Measurements from ENCODE around the gene FABP7. TPM values are rescaled to one million over a fixed set of nuclear protein-coding genes. Genes with fewer than 3 reads are reported as not detected.

FABP7 gene
- total and polyA plus RNA-seq, 2 of the 13 experiments (the other 11 are each of a cell fraction or from before 2014, with no cell fraction given) = not detected

DNA sequence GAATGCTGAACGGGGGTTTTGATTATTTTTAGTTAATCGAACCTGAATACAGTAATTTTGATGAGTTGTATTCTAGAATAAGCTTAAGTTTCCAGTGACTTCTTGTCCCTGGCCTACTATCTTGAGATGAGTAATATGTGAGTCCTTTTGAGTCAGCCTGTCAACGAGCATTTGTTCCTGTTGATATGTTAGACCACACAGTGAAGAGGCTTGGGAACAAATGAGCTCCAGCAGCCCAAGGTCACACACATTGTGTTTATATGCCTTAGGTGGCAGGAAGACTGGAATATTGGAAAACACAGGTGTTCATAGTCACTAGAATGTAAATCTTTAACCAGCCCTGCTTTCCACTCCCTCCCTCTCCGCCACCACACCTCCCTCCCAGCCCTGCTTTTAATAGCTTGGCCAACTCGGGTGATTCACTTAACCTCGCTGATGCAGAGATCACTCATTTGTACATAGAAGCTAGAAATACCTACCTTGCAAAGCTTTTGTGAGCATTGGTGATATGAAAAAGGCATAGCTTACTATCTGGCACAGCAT is 18.7 kb downstream of the FABP7 start (continued):
- TF ChIP-seq, protein P1, sequence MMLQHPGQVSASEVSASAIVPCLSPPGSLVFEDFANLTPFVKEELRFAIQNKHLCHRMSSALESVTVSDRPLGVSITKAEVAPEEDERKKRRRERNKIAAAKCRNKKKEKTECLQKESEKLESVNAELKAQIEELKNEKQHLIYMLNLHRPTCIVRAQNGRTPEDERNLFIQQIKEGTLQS (CRISPR knock-in tag; IDR thresholded peaks at IDR 0.05) = no peak
- TF ChIP-seq ZNF75D (CRISPR knock-in tag; IDR thresholded peaks at IDR 0.05; ENCODE audit: borderline replicate concordance) = no peak
- TF ChIP-seq MBNL3 (CRISPR knock-in tag; conservative IDR thresholded peaks at IDR 0.05) = no peak
- peak; percentile 90; the same call in 1 of the 2 replicates for TF ChIP-seq ZNF292 (CRISPR knock-in tag; IDR thresholded peaks at IDR 0.05; ENCODE audit: borderline replicate concordance, low read depth)
- TF ChIP-seq ZNF33A (CRISPR knock-in tag; IDR thresholded peaks at IDR 0.05; ENCODE audit: borderline replicate concordance) = no peak
- TF ChIP-seq, protein P2, sequence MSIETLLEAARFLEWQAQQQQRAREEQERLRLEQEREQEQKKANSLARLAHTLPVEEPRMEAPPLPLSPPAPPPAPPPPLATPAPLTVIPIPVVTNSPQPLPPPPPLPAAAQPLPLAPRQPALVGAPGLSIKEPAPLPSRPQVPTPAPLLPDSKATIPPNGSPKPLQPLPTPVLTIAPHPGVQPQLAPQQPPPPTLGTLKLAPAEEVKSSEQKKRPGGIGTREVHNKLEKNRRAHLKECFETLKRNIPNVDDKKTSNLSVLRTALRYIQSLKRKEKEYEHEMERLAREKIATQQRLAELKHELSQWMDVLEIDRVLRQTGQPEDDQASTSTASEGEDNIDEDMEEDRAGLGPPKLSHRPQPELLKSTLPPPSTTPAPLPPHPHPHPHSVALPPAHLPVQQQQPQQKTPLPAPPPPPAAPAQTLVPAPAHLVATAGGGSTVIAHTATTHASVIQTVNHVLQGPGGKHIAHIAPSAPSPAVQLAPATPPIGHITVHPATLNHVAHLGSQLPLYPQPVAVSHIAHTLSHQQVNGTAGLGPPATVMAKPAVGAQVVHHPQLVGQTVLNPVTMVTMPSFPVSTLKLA (IDR thresholded peaks at IDR 0.05) = no peak
- TF ChIP-seq ZNF253 (CRISPR knock-in tag; IDR thresholded peaks at IDR 0.05; ENCODE audit: borderline replicate concordance) = no peak
- TF ChIP-seq NONO (IDR thresholded peaks at IDR 0.05) = no peak
- no peak for TF ChIP-seq NONO (CRISPR knock-in tag; conservative IDR thresholded peaks at IDR 0.05)
- TF ChIP-seq RORA (CRISPR knock-in tag; IDR thresholded peaks at IDR 0.05) = no peak
- TF ChIP-seq SRF (IDR thresholded peaks at IDR 0.05; ENCODE audit: low read depth, low read length) = no peak
- TF ChIP-seq ZNF317 (CRISPR knock-in tag; IDR thresholded peaks at IDR 0.05) = peak; percentile 97
- TF ChIP-seq ZNF782 (CRISPR knock-in tag; IDR thresholded peaks at IDR 0.05; ENCODE audit: borderline replicate concordance) = no peak
- TF ChIP-seq HOXA9 (CRISPR knock-in tag; IDR thresholded peaks at IDR 0.05; ENCODE audit: borderline replicate concordance) = no peak
- TF ChIP-seq RAD51 (IDR thresholded peaks at IDR 0.05; ENCODE audit: borderline replicate concordance) = no peak
- TF ChIP-seq ERF (CRISPR knock-in tag; IDR thresholded peaks at IDR 0.05) = peak; percentile 79
- TF ChIP-seq PHB2 (IDR thresholded peaks at IDR 0.05; ENCODE audit: partially characterized antibody) = no peak
- no peak; the same call in 1 of the 2 replicates for TF ChIP-seq SATB2 (CRISPR knock-in tag; IDR thresholded peaks at IDR 0.05)
- 0 out of 2 replicates have a peak, but pooled peaks have one; percentile 31 for TF ChIP-seq DMAP1 (CRISPR knock-in tag; IDR thresholded peaks at IDR 0.05)
- no peak; the same call in 1 of the 2 replicates for TF ChIP-seq DNMT3B (CRISPR knock-in tag; conservative IDR thresholded peaks at IDR 0.05)
- peak in 1 of 2 experiments; percentile 87; a peak in 1 of 4 replicates for TF ChIP-seq KLF16 (CRISPR knock-in tag; IDR thresholded peaks at IDR 0.05)
- TF ChIP-seq ZNF589 (CRISPR knock-in tag; conservative IDR thresholded peaks at IDR 0.05) = no peak
- TF ChIP-seq KDM6A (CRISPR knock-in tag; IDR thresholded peaks at IDR 0.05; ENCODE audit: low read depth) = peak; percentile 62; the same call in 1 of the 2 replicates
- TF ChIP-seq, protein P3, sequence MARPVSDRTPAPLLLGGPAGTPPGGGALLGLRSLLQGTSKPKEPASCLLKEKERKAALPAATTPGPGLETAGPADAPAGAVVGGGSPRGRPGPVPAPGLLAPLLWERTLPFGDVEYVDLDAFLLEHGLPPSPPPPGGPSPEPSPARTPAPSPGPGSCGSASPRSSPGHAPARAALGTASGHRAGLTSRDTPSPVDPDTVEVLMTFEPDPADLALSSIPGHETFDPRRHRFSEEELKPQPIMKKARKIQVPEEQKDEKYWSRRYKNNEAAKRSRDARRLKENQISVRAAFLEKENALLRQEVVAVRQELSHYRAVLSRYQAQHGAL (CRISPR knock-in tag; IDR thresholded peaks at IDR 0.05; ENCODE audit: not compliant biosample characterization) = no peak
- TF ChIP-seq ZNF20 (CRISPR knock-in tag; IDR thresholded peaks at IDR 0.05) = no peak
- TF ChIP-seq CHD2 (IDR thresholded peaks at IDR 0.05; ENCODE audit: low read depth, low read length) = no peak
- TF ChIP-seq, protein P4, sequence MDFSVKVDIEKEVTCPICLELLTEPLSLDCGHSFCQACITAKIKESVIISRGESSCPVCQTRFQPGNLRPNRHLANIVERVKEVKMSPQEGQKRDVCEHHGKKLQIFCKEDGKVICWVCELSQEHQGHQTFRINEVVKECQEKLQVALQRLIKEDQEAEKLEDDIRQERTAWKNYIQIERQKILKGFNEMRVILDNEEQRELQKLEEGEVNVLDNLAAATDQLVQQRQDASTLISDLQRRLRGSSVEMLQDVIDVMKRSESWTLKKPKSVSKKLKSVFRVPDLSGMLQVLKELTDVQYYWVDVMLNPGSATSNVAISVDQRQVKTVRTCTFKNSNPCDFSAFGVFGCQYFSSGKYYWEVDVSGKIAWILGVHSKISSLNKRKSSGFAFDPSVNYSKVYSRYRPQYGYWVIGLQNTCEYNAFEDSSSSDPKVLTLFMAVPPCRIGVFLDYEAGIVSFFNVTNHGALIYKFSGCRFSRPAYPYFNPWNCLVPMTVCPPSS (IDR thresholded peaks at IDR 0.05) = no peak
- TF ChIP-seq NFYB (CRISPR knock-in tag; IDR thresholded peaks at IDR 0.05) = no peak
- no peak for TF ChIP-seq ZNF337 (CRISPR knock-in tag; IDR thresholded peaks at IDR 0.05; ENCODE audit: borderline replicate concordance, low read depth)
- TF ChIP-seq GATAD1 (CRISPR knock-in tag; IDR thresholded peaks at IDR 0.05) = peak; percentile 60
